ENCODE data around the gene PADI3. TPM values are rescaled to one million over a fixed set of nuclear protein-coding genes. Genes with fewer than 3 reads are reported as not detected.
"Not testable (repeated sequence)": the region's sequence is repeated elsewhere in the genome, so short reads cannot be mapped to it uniquely, and the experiment has no call there.

Gene PADI3
- total RNA-seq, 4 donors from 2014 or later = not detected

- no peak for TF ChIP-seq POLR2A (IDR thresholded peaks at IDR 0.05)
- TF ChIP-seq CTCF (IDR thresholded peaks at IDR 0.05) = no peak
- no peak for TF ChIP-seq POLR2AphosphoS5 (IDR thresholded peaks at IDR 0.05)
- TF ChIP-seq EP300 (IDR thresholded peaks at IDR 0.05; ENCODE audit: low read depth) = no peak
- Histone ChIP-seq H3K9me3 (no peaks in the 10 kb centered on the region), H3K27me3 (peaks cover 20% of the 10 kb centered on the region), H3K4me3 (no peak overlapping the region), H3K36me3 (no peaks in the 10 kb centered on the region), H3K27ac (no peak overlapping the region), H3K4me1 (no peaks in the 10 kb centered on the region)
- in situ Hi-C loops (cut with MboI; ENCODE audit: low pct_ligation_motif_present in 1 of 4, low pct_unique_long_range_greater_than_20kb in 1 of 4, low sequenced_read_pairs in 3 of 4) (no loop called here), intact Hi-C loops (cut with DNase I; ENCODE audit: low total_unique reads) (no loop called here)
- WGBS, 2 donors (ENCODE audit: low coverage in 1 of 2) = 82 to 93% methylated on average over 5 to 9 of the region's 9 CpGs
- DNase-seq = no peak
Observed at GRCh38 chr1:17316704-17317103, 67.8 kb downstream of the PADI3 start.

- H3K36me3 ChIP-seq = no peaks in the 10 kb centered on the region
- in situ Hi-C loops (cut with MboI; ENCODE audit: low pct_ligation_motif_present in 1 of 4, low pct_unique_long_range_greater_than_20kb in 1 of 4, low sequenced_read_pairs in 3 of 4) = no loop called here
Observed at GRCh38 chr1:17318262-17318661, 69.4 kb downstream of the PADI3 start.

GRCh38 chr1:17319561-17320350 lies 70.9 kb downstream of the PADI3 start:
- H3K27me3 ChIP-seq = peaks cover 6% of the 10 kb centered on the region
- no peak for DNase-seq
- in situ Hi-C loops (cut with MboI; ENCODE audit: low pct_ligation_motif_present in 1 of 4, low pct_unique_long_range_greater_than_20kb in 1 of 4, low sequenced_read_pairs in 3 of 4) = no loop called here
- no peak overlapping the region for H3K27ac ChIP-seq
- WGBS, 2 donors (ENCODE audit: low coverage in 1 of 2) = 86 to 100% methylated on average over 2 to 11 of the region's 11 CpGs
- no peak overlapping the region for H3K4me3 ChIP-seq
- no peaks in the 10 kb centered on the region for H3K4me1 ChIP-seq
- intact Hi-C loops (cut with DNase I; ENCODE audit: low total_unique reads) = no loop called here
- H3K9me3 ChIP-seq = no peaks in the 10 kb centered on the region
- H3K36me3 ChIP-seq = no peaks in the 10 kb centered on the region
- TF ChIP-seq CTCF (IDR thresholded peaks at IDR 0.05) (no peak), POLR2A (IDR thresholded peaks at IDR 0.05) (no peak), EP300 (IDR thresholded peaks at IDR 0.05; ENCODE audit: low read depth) (no peak), POLR2AphosphoS5 (IDR thresholded peaks at IDR 0.05) (no peak)

More at GRCh38 chr1:17318262-17318661, 69.4 kb downstream of the PADI3 start:
- H3K27me3 ChIP-seq = peaks cover 6% of the 10 kb centered on the region
- H3K4me3 ChIP-seq = no peak overlapping the region
- TF ChIP-seq POLR2AphosphoS5 (IDR thresholded peaks at IDR 0.05) = no peak
- TF ChIP-seq POLR2A (IDR thresholded peaks at IDR 0.05) = no peak
- TF ChIP-seq CTCF (IDR thresholded peaks at IDR 0.05) = no peak
- no peak for TF ChIP-seq EP300 (IDR thresholded peaks at IDR 0.05; ENCODE audit: low read depth)
- intact Hi-C loops (cut with DNase I; ENCODE audit: low total_unique reads) = no loop called here
- no peak overlapping the region for H3K27ac ChIP-seq
- no peaks in the 10 kb centered on the region for H3K4me1 ChIP-seq
- 50 to 53% methylated on average over 5 to 6 of the region's 6 CpGs for WGBS, 2 donors (ENCODE audit: low coverage in 1 of 2)
- no peaks in the 10 kb centered on the region for H3K9me3 ChIP-seq
- no peak for DNase-seq

- H3K9me3 ChIP-seq; intact Hi-C loops (cut with DNase I; ENCODE audit: low total_unique reads); in situ Hi-C loops (cut with MboI; ENCODE audit: low pct_ligation_motif_present in 1 of 4, low pct_unique_long_range_greater_than_20kb in 1 of 4, low sequenced_read_pairs in 3 of 4); H3K36me3 ChIP-seq; H3K27ac ChIP-seq; H3K27me3 ChIP-seq; H3K4me1 ChIP-seq; H3K4me3 ChIP-seq: not testable (repeated sequence)
- 49 to 59% methylated on average over 3 to 6 of the region's 6 CpGs for WGBS, 2 donors (ENCODE audit: low coverage in 1 of 2)
- TF ChIP-seq POLR2AphosphoS5 (IDR thresholded peaks at IDR 0.05) (peak in 1 of 3 donors; percentile 47), EP300 (IDR thresholded peaks at IDR 0.05; ENCODE audit: low read depth) (peak; percentile 76)
- peak; percentile 40 for DNase-seq
Observed at GRCh38 chr1:17321857-17322390, 73.0 kb downstream of the PADI3 start.
